Endodermal cell (in vitro differentiated cells): ENCODE results near the gene NOP14. TPM values are rescaled to one million over a fixed set of nuclear protein-coding genes. Genes with fewer than 3 reads are reported as not detected.
"Not testable (repeated sequence)": the region's sequence is repeated elsewhere in the genome, so short reads cannot be mapped to it uniquely, and the experiment has no call there.

Experiments used
- DNase-seq: peaks from one replicate; pipeline ENCODE4 v3.0.0-alpha.2; 2017
- H3K27ac ChIP-seq: 2 replicates; pipeline ENCODE4 v1.5.1; 2013; ENCODE audit warnings: mild to moderate bottlenecking, low read depth, low read length, moderate library complexity
- H3K27me3 ChIP-seq: 2 replicates; pipeline ENCODE4 v1.6.1; 2013; ENCODE audit warnings: mild to moderate bottlenecking, low read length, moderate library complexity; ENCODE audit not compliant: insufficient read depth, control insufficient read depth, poor library complexity, severe bottlenecking
- H3K36me3 ChIP-seq: 2 replicates; pipeline ENCODE4 v1.7.0; 2013; ENCODE audit warnings: mild to moderate bottlenecking, low read length, moderate library complexity; ENCODE audit not compliant: control insufficient read depth, insufficient read depth
- H3K4me1 ChIP-seq: one replicate; pipeline ENCODE4 v1.7.0; 2013; ENCODE audit warnings: low read length; ENCODE audit not compliant: control insufficient read depth, insufficient read depth
- H3K4me3 ChIP-seq: 2 replicates; pipeline ENCODE4 v1.5.1; 2013; ENCODE audit warnings: mild to moderate bottlenecking, low read length, moderate library complexity
- H3K9ac ChIP-seq: 2 replicates; pipeline ENCODE4 v1.6.1; 2013; ENCODE audit warnings: mild to moderate bottlenecking, low read length, moderate library complexity; ENCODE audit not compliant: poor library complexity, severe bottlenecking; ENCODE audit errors: extremely low read depth
- H3K9me3 ChIP-seq: 2 replicates; pipeline ENCODE4 v1.6.1; 2013; ENCODE audit warnings: mild to moderate bottlenecking, low read length, moderate library complexity; ENCODE audit not compliant: control insufficient read depth
- H3K27ac Mint-ChIP-seq: 2 replicates; pipeline ENCODE4 v1.8.0; 2020; ENCODE audit warnings: mixed read lengths
- H3K27me3 Mint-ChIP-seq: 2 replicates; pipeline ENCODE4 v1.8.0; 2021; ENCODE audit warnings: mild to moderate bottlenecking, mixed read lengths; ENCODE audit not compliant: insufficient read depth
- H3K36me3 Mint-ChIP-seq: 2 replicates; pipeline ENCODE4 v1.8.0; 2020; ENCODE audit warnings: low read depth, mixed read lengths
- H3K4me1 Mint-ChIP-seq: 2 replicates; pipeline ENCODE4 v1.8.0; 2020; ENCODE audit warnings: mixed read lengths
- H3K4me3 Mint-ChIP-seq: 2 replicates; pipeline ENCODE4 v1.8.0; 2020; ENCODE audit warnings: mild to moderate bottlenecking, moderate library complexity, mixed read lengths
- H3K9me3 Mint-ChIP-seq: 2 replicates; pipeline ENCODE4 v1.8.0; 2020; ENCODE audit warnings: mild to moderate bottlenecking, mixed read lengths
- WGBS, 2 experiments: methylation state at CpG; one replicate each; pipeline versions ENCODE4 v1.1.5 to v1.1.7; 2013; ENCODE audit warnings: missing lambda C conversion rate in 2 of 2, mixed read lengths in 1 of 2; ENCODE audit not compliant: insufficient coverage in 1 of 2, insufficient read length in 1 of 2; 5-methylcytosine and 5-hydroxymethylcytosine counted together
- total RNA-seq, 2 donors: library from RNA; stranded (reverse); fragmentation: NEBNext Ultra II Directional in 1 of 2; extraction: Animal tissue kit (Norgen Biotek cat#: 25700) in 1 of 2; gene quantifications; 2 replicates in 1 of 2; 3 replicates in 1 of 2; pipeline ENCODE4 v1.2.1, GENCODE V29; 2021
- TF ChIP-seq, protein P1 (sequence below): fragments of 200-600 bp; sonication (generic); conservative IDR thresholded peaks from 2 replicates; pipeline ENCODE4 v1.5.0; 2021; ENCODE audit warnings: antibody characterized with exemption, mild to moderate bottlenecking

The NOP14 gene
- total RNA-seq, 2 donors from 2014 or later: 23.0 to 31.9 TPM

DNA sequence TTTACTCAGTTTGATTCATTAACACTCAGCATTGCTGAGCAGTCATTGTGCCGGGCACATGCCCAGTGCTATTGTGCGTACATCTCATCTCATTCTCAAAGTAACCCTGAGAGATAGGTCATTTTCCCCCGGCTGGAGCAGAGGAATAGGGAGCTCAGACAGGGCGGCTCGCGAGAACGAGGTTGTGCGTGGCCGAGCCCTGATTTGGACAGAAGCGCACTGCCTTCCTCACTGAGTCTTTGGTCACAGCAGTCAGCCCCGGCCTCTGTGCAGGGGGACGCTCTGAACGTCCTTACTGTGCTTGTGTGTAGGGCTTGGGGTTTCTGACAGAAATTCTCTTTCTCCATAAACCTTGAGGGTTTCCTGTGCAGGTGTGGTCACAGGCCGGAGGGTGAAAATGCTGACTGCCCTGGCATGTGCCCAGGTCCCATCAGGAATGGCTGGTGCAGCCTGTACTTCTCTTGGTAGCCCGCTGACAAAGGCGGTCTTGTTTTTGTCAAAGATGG, 39.5 kb downstream of the NOP14 start:
- no peak overlapping the region for H3K4me3 ChIP-seq
- 97 to 99% methylated on average over 13 to 16 of the region's 16 CpGs for WGBS, 2 experiments
- peaks cover 85% of the 10 kb centered on the region for H3K36me3 Mint-ChIP-seq
- TF ChIP-seq, protein P1, sequence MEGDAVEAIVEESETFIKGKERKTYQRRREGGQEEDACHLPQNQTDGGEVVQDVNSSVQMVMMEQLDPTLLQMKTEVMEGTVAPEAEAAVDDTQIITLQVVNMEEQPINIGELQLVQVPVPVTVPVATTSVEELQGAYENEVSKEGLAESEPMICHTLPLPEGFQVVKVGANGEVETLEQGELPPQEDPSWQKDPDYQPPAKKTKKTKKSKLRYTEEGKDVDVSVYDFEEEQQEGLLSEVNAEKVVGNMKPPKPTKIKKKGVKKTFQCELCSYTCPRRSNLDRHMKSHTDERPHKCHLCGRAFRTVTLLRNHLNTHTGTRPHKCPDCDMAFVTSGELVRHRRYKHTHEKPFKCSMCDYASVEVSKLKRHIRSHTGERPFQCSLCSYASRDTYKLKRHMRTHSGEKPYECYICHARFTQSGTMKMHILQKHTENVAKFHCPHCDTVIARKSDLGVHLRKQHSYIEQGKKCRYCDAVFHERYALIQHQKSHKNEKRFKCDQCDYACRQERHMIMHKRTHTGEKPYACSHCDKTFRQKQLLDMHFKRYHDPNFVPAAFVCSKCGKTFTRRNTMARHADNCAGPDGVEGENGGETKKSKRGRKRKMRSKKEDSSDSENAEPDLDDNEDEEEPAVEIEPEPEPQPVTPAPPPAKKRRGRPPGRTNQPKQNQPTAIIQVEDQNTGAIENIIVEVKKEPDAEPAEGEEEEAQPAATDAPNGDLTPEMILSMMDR: no peak
- H3K27me3 Mint-ChIP-seq: no peaks in the 10 kb centered on the region
- peaks cover 17% of the 10 kb centered on the region for H3K9me3 Mint-ChIP-seq
- peaks cover 84% of the 10 kb centered on the region for H3K36me3 ChIP-seq
- no peak overlapping the region for H3K27ac ChIP-seq
- H3K27me3 ChIP-seq: no peaks in the 10 kb centered on the region
- H3K9me3 ChIP-seq: peaks cover 13% of the 10 kb centered on the region
- peaks cover 7% of the 10 kb centered on the region for H3K4me1 ChIP-seq
- H3K4me3 Mint-ChIP-seq: no peak overlapping the region
- H3K27ac Mint-ChIP-seq: peak overlapping the region; percentile 86
- DNase-seq: no peak
- no peak overlapping the region for H3K9ac ChIP-seq
- H3K4me1 Mint-ChIP-seq: peaks cover 22% of the 10 kb centered on the region

DNA sequence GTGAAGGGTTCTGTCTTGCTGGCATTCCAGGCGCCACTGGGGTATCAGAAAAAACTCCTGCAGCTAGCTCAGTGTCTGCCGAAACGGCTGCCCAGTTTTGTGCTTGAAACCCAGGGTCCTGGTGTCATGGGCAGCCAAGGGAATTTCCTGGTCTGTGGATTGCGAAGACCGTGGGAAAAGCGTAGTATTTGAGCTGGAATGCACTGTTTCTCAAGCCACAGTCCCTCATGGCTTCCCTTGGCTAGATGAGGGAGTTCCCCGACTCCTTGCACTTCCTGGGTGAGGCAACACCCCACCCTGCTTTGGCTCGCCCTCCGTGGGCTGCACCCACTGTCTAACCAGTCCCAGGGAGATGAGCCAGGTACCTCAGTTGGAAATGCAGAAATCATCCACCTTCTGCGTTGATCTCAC, 40.1 kb downstream of the NOP14 start:
- peaks cover 22% of the 10 kb centered on the region for H3K4me1 Mint-ChIP-seq
- whole genome bisulfite sequencing, 2 experiments: 92 to 93% methylated on average over 8 to 10 of the region's 10 CpGs
- peak overlapping the region; percentile 64 for H3K27ac ChIP-seq
- H3K27me3 ChIP-seq: no peaks in the 10 kb centered on the region
- H3K36me3 Mint-ChIP-seq: peaks cover 86% of the 10 kb centered on the region
- no peaks in the 10 kb centered on the region for H3K27me3 Mint-ChIP-seq
- peaks cover 13% of the 10 kb centered on the region for H3K9me3 ChIP-seq
- H3K36me3 ChIP-seq: peaks cover 85% of the 10 kb centered on the region
- H3K9me3 Mint-ChIP-seq: peaks cover 22% of the 10 kb centered on the region
- TF ChIP-seq, protein P1: no peak
- H3K4me3 Mint-ChIP-seq: no peak overlapping the region
- H3K4me1 ChIP-seq: peaks cover 7% of the 10 kb centered on the region
- H3K9ac ChIP-seq: no peak overlapping the region
- H3K27ac Mint-ChIP-seq: peak overlapping the region; percentile 86
- no peak overlapping the region for H3K4me3 ChIP-seq
- DNase-seq: peak; percentile 75

DNA sequence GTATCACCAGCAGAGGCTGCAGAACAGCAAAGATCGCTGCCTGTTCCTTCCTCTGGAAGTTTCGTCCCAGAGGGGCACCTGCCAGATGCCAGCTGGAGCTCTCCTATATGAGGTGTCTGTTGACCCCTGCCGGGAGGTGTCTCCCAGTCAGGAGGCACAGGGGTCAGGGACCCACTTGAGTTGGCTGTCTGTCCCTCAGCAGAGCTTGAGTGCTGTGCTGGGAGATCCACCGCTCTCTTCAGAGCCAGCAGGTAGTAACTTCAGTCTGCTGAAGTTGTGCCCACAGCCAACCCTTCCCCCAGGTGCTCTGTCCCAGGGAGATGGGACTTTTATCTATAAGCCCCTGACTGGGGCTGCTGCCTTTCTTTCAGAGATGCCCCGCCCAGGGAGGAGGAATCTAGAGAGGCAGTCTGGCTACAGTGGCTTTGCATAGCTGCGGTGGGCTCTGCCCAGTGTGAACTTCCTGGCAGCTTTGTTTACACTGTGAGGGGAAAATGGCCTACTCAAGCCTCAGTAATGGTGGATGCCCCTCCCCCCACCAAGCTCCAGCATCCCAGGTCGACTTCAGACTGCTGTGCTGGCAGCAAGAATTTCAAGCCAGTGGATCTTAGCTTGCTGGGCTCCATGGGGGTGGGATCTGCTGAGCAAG, 40.6 kb downstream of the NOP14 start:
- not testable (repeated sequence) for H3K27me3 ChIP-seq, H3K27me3 Mint-ChIP-seq, H3K9ac ChIP-seq, H3K4me1 ChIP-seq
- H3K36me3 Mint-ChIP-seq: peaks cover 86% of the 10 kb centered on the region
- Histone ChIP-seq H3K27ac (peak overlapping the region; percentile 66), H3K9me3 (peaks cover 13% of the 10 kb centered on the region), H3K4me3 (peak overlapping the region; percentile 17), H3K36me3 (peaks cover 81% of the 10 kb centered on the region)
- peak; percentile 95 for DNase-seq
- H3K4me3 Mint-ChIP-seq: peak overlapping the region; percentile 33
- peak overlapping the region; percentile 92 for H3K27ac Mint-ChIP-seq
- 52 to 71% methylated on average over 4 to 7 of the region's 7 CpGs for WGBS, 2 experiments
- H3K4me1 Mint-ChIP-seq: peaks cover 22% of the 10 kb centered on the region
- peaks cover 28% of the 10 kb centered on the region for H3K9me3 Mint-ChIP-seq

DNA sequence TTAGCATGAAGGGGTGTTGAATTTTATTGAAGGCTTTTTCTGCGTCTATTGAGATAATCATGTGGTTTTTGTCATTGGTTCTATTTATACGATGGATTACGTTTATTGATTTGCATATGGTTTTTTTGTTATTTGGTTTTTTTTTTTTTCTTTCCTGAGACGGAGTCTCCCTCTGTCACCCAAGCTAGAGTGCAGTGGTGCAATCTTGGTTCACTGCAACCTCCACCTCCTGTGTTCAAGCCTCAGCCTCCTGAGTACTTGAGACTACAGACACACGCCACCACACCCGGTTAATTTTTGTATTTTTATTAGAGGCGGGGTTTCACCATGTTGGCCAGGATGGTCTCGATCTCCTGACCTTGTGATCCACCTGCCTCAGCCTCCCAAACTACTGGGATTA, 44.5 kb downstream of the NOP14 start:
- DNase-seq, H3K4me3 Mint-ChIP-seq, H3K4me3 ChIP-seq, H3K27ac ChIP-seq, H3K4me1 ChIP-seq, H3K9ac ChIP-seq, H3K27me3 Mint-ChIP-seq, H3K27ac Mint-ChIP-seq, H3K27me3 ChIP-seq: not testable (repeated sequence)
- H3K36me3 ChIP-seq: peaks cover 75% of the 10 kb centered on the region
- Mint-ChIP-seq H3K36me3 (peaks cover 91% of the 10 kb centered on the region), H3K4me1 (peaks cover 22% of the 10 kb centered on the region), H3K9me3 (peaks cover 41% of the 10 kb centered on the region)
- H3K9me3 ChIP-seq: peaks cover 25% of the 10 kb centered on the region
- 92 to 94% methylated on average over 6 to 8 of the region's 8 CpGs for WGBS, 2 experiments

DNA sequence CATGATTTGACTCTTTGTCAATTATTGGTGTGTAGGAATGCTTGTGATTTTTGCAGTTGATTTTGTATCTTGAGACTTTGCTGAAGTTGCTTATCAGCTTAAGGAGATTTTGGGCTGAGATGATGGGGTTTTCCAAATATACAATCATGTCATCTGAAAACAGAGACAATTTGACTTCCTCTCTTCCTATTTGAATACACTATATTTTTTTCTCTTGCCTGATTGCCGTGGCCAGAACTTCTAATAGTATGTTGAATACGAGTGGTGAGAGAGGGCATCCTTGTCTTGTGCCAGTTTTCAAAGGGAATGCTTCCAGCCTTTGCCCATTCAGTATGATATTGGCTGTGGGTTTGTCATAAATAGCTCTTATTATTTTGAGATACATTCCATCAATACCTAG, 44.9 kb downstream of the NOP14 start:
- not testable (repeated sequence) for H3K27ac Mint-ChIP-seq, H3K4me1 ChIP-seq, H3K9ac ChIP-seq, H3K27me3 Mint-ChIP-seq, H3K27ac ChIP-seq, DNase-seq, H3K4me3 Mint-ChIP-seq, H3K4me3 ChIP-seq, H3K27me3 ChIP-seq
- Mint-ChIP-seq H3K4me1 (peaks cover 18% of the 10 kb centered on the region), H3K36me3 (peaks cover 91% of the 10 kb centered on the region), H3K9me3 (peaks cover 41% of the 10 kb centered on the region)
- Histone ChIP-seq H3K36me3 (peaks cover 75% of the 10 kb centered on the region), H3K9me3 (peaks cover 25% of the 10 kb centered on the region)
- 100% methylated on average over 1 of the region's 2 CpGs; no CpG with 5 or more reads in 1 of the 2 experiments for WGBS, 2 experiments
